ENCODE results near the gene QRFP.
"Not testable (repeated sequence)": the region's sequence is repeated elsewhere in the genome, so short reads cannot be mapped to it uniquely, and the experiment has no call there.

QRFP gene

GRCh38 chr9:130854835-130855234, 41.8 kb downstream of the QRFP start:
- no peak for DNase-seq

- no peak for DNase-seq
Observed at GRCh38 chr9:130854092-130854491, 42.5 kb downstream of the QRFP start.

- DNase-seq: no peak
Observed at GRCh38 chr9:130852801-130853200, 43.8 kb downstream of the QRFP start.

GRCh38 chr9:130849356-130849755, 47.3 kb downstream of the QRFP start:
- no peak for DNase-seq

GRCh38 chr9:130848514-130848913, 48.1 kb downstream of the QRFP start:
- not testable (repeated sequence) for DNase-seq

GRCh38 chr9:130847306-130848217, 49.0 kb downstream of the QRFP start:
- peak in 6 of 51 donors; percentile 27 to 58 (median 41) for DNase-seq

- DNase-seq: peak in 20 of 51 donors; percentile 26 to 63 (median 47)
Observed at GRCh38 chr9:130846487-130847305, 49.9 kb downstream of the QRFP start.

- peak in 2 of 51 donors; percentile 22 to 34 for DNase-seq
Observed at GRCh38 chr9:130845901-130846481, 50.6 kb downstream of the QRFP start.

GRCh38 chr9:130845254-130845653, 51.4 kb downstream of the QRFP start:
- no peak for DNase-seq

GRCh38 chr9:130844044-130844451, 52.6 kb downstream of the QRFP start:
- DNase-seq: no peak

- DNase-seq: peak in 2 of 51 donors; percentile 22 to 28
Observed at GRCh38 chr9:130843049-130843908, 53.3 kb downstream of the QRFP start.
